Prostate gland (tissue), 2 donors: ENCODE results near the gene SHROOM2. TPM values are rescaled to one million over a fixed set of nuclear protein-coding genes. Genes with fewer than 3 reads are reported as not detected.

Experiments
- DNase-seq: peaks from one replicate; pipeline ENCODE4 v3.0.0-alpha.2; 2019; ENCODE audit warnings: low spot score
- H3K27ac ChIP-seq, 2 donors: fragments of 200-600 bp; sonication (generic); 2 replicates each; pipeline ENCODE4 v1.5.1; 2017 to 2019
- H3K27me3 ChIP-seq: fragments of 200-600 bp; sonication (generic); replicated peaks from 2 replicates; pipeline ENCODE4 v1.5.1; 2019; ENCODE audit not compliant: insufficient read depth
- H3K36me3 ChIP-seq, 2 donors: fragments of 200-600 bp; sonication (generic); 1 replicate in 1 of 2; 2 replicates in 1 of 2; pipeline versions ENCODE4 v1.5.1 to v1.8.1; 2017 to 2019
- H3K4me1 ChIP-seq: fragments of 200-600 bp; sonication (generic); replicated peaks from 2 replicates; pipeline ENCODE4 v1.5.1; 2019
- H3K4me3 ChIP-seq, 2 donors: fragments of 200-600 bp; sonication (generic); 2 replicates each; pipeline ENCODE4 v1.5.1; 2017 to 2019
- H3K9me3 ChIP-seq: fragments of 200-600 bp; sonication (generic); 2 replicates; pipeline ENCODE4 v1.5.1; 2017
- CTCF ChIP-seq, 4 experiments: fragments of 200-600 bp in 2 of 4; fragments of 450-650 bp in 2 of 4; sonication (generic) in 2 of 4; IDR thresholded peaks; 1 replicate in 3 of 4; 2 replicates in 1 of 4; pipeline ENCODE4 v1.5.1; 2016 to 2019; ENCODE audit warnings: antibody characterized with exemption in 4 of 4, mild to moderate bottlenecking in 2 of 4, moderate library complexity in 2 of 4
- POLR2A ChIP-seq: fragments of 450-650 bp; IDR thresholded peaks from one replicate; pipeline ENCODE4 v1.6.1; 2016; ENCODE audit warnings: antibody characterized with exemption, mild to moderate bottlenecking
- POLR2AphosphoS5 ChIP-seq: sonication (generic); formaldehyde crosslinking; IDR thresholded peaks from one replicate; pipeline ENCODE4 v1.6.1; 2017; ENCODE audit warnings: antibody characterized with exemption
- WGBS: methylation state at CpG from one replicate; pipeline ENCODE4 v1.1.5; 2018; 5-methylcytosine and 5-hydroxymethylcytosine counted together
- intact Hi-C: fragments of 100-400 bp; cut with DNase I; formaldehyde crosslinking; loops from one replicate; pipeline ENCODE4 v1.14.2; 2022
- total RNA-seq, 2 donors: library from RNA; depleted of rRNA; stranded (reverse); fragments of >200 nt; gene quantifications; one replicate each; pipeline ENCODE4 v1.1.0, GENCODE V29; 2016

The SHROOM2 gene
- total RNA-seq, 2 donors from 2014 or later = 36.8 to 71.3 TPM

- WGBS = 93% methylated on average over 16 of the region's 16 CpGs
- no peak within 1 kb of the TSS for H3K4me3 ChIP-seq
- intact Hi-C loops = no loop called here
- no peak for TF ChIP-seq POLR2A
- no peak for TF ChIP-seq CTCF (IDR thresholded peaks at IDR 0.05)
- no peak for TF ChIP-seq POLR2AphosphoS5
- no peak within 1 kb of the TSS for H3K27ac ChIP-seq
- H3K27me3 ChIP-seq = no peaks in the 10 kb centered on the region
- H3K36me3 ChIP-seq = no peaks in the 10 kb centered on the region
- H3K4me1 ChIP-seq = no peaks in the 10 kb centered on the region
- H3K9me3 ChIP-seq = no peaks in the 10 kb centered on the region
- DNase-seq = no peak
Observed at GRCh38 chrX:9966775-9967408, 180.7 kb downstream of the SHROOM2 start, which contains the start of gene CLDN34. TSS of gene CLDN34 (plus strand) at chrX:9967358. CDS start at chrX:9967358, 0 bp downstream.

- H3K9me3 ChIP-seq = no peaks in the 10 kb centered on the region
- no peak overlapping the region for H3K27ac ChIP-seq
- WGBS = 92% methylated on average over 3 of the region's 3 CpGs
- TF ChIP-seq CTCF (IDR thresholded peaks at IDR 0.05) (no peak), POLR2A (no peak), POLR2AphosphoS5 (no peak)
- DNase-seq = no peak
- intact Hi-C loops = no loop called here
- H3K4me1 ChIP-seq = no peaks in the 10 kb centered on the region
- H3K4me3 ChIP-seq = no peak overlapping the region
- H3K27me3 ChIP-seq = no peaks in the 10 kb centered on the region
- H3K36me3 ChIP-seq = no peaks in the 10 kb centered on the region
Observed at GRCh38 chrX:9977635-9978034, 191.4 kb downstream of the SHROOM2 start.

- intact Hi-C loops = no loop called here
- Histone ChIP-seq H3K27me3 (no peaks in the 10 kb centered on the region), H3K9me3 (no peaks in the 10 kb centered on the region), H3K36me3 (no peaks in the 10 kb centered on the region), H3K4me3 (no peak overlapping the region), H3K27ac (no peak overlapping the region), H3K4me1 (no peaks in the 10 kb centered on the region)
- no peak for DNase-seq
- 72% methylated on average over 7 of the region's 7 CpGs for WGBS
- no peak for TF ChIP-seq CTCF (IDR thresholded peaks at IDR 0.05)
- TF ChIP-seq POLR2A = no peak
- no peak for TF ChIP-seq POLR2AphosphoS5
Observed at GRCh38 chrX:9980401-9980800, 194.2 kb downstream of the SHROOM2 start.

GRCh38 chrX:9980927-9981326 is 194.7 kb downstream of the SHROOM2 start:
- Histone ChIP-seq H3K4me1 (no peaks in the 10 kb centered on the region), H3K36me3 (no peaks in the 10 kb centered on the region), H3K9me3 (no peaks in the 10 kb centered on the region), H3K27me3 (no peaks in the 10 kb centered on the region), H3K27ac (no peak overlapping the region), H3K4me3 (no peak overlapping the region)
- intact Hi-C loops = no loop called here
- TF ChIP-seq POLR2A = no peak
- no peak for TF ChIP-seq POLR2AphosphoS5
- TF ChIP-seq CTCF (IDR thresholded peaks at IDR 0.05) = no peak
- no peak for DNase-seq
- 86% methylated on average over 5 of the region's 5 CpGs for WGBS

GRCh38 chrX:9983441-9983840 is 197.2 kb downstream of the SHROOM2 start:
- Histone ChIP-seq H3K9me3 (no peaks in the 10 kb centered on the region), H3K36me3 (no peaks in the 10 kb centered on the region), H3K4me1 (no peaks in the 10 kb centered on the region), H3K27me3 (no peaks in the 10 kb centered on the region), H3K27ac (no peak overlapping the region), H3K4me3 (no peak overlapping the region)
- intact Hi-C loops = no loop called here
- DNase-seq = no peak
- TF ChIP-seq POLR2A (no peak), POLR2AphosphoS5 (no peak), CTCF (IDR thresholded peaks at IDR 0.05) (no peak)
- 84% methylated on average over 6 of the region's 18 CpGs for WGBS
